GM18861 (cell line): Measurements from ENCODE around the gene PRSS33.

Experiments used
- ATAC-seq: cut with Tn5 transposase; IDR thresholded peaks from one replicate; pipeline ENCODE4 v1.9.1; 2021; ENCODE audit not compliant: unreplicated experiment

Gene PRSS33

DNA sequence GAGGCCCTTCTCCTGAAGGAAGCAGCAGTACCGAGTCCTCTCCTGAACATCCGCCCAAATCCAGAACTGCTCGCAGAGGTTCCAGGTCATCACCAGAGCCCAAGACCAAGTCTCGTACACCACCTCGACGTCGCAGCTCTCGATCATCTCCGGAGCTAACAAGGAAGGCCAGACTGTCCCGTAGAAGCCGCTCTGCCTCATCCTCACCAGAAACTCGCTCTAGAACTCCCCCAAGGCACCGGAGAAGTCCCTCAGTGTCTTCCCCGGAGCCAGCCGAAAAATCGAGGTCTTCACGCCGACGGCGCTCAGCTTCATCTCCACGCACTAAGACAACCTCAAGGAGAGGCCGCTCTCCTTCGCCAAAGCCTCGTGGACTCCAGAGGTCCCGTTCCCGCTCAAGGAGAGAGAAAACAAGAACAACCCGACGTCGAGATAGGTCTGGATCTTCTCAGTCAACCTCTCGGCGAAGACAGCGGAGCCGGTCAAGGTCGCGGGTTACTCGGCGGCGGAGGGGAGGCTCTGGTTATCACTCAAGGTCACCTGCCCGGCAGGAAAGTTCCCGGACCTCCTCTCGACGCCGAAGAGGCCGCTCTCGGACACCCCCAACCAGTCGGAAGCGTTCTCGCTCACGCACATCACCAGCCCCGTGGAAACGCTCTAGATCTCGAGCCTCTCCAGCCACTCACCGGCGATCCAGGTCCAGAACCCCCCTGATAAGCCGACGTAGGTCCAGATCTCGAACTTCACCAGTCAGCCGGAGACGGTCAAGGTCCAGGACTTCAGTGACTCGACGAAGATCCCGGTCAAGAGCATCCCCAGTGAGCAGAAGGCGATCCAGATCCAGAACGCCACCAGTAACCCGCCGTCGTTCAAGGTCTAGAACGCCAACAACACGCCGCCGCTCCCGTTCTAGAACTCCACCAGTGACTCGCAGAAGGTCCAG is 21.6 kb downstream of the PRSS33 start:
- no peak for ATAC-seq

DNA sequence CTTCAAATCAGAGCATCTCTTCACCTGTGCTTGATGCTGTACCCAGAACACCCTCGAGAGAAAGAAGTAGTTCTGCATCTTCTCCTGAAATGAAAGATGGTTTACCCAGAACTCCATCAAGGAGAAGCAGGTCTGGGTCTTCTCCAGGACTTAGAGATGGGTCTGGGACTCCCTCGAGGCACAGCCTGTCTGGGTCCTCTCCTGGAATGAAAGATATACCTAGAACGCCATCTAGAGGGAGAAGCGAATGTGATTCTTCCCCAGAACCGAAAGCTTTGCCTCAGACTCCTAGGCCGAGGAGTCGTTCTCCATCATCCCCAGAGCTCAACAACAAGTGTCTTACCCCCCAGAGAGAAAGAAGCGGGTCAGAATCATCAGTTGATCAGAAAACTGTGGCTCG is 22.6 kb downstream of the PRSS33 start:
- no peak for ATAC-seq

DNA sequence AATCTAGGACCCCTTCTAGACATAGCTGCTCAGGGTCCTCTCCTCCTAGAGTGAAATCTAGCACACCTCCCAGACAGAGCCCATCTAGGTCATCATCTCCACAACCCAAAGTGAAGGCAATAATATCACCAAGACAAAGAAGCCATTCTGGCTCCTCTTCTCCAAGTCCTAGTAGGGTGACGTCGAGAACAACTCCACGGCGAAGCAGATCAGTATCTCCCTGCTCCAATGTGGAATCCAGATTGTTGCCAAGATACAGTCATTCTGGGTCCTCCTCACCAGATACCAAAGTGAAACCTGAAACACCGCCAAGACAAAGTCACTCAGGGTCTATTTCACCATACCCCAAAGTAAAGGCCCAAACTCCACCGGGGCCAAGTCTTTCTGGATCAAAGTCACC is 24.2 kb downstream of the PRSS33 start:
- ATAC-seq = no peak

DNA sequence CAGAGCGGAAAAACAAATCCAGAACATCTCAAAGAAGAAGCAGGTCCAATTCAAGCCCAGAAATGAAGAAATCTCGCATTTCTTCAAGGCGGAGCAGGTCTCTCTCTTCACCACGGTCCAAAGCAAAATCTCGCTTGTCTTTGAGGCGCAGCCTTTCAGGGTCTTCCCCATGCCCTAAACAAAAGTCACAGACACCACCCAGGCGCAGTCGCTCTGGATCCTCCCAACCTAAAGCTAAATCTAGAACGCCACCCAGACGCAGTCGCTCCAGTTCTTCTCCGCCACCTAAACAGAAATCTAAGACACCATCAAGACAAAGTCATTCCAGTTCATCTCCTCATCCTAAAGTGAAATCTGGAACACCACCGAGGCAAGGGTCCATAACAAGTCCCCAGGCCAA is 24.6 kb downstream of the PRSS33 start:
- ATAC-seq = no peak

DNA sequence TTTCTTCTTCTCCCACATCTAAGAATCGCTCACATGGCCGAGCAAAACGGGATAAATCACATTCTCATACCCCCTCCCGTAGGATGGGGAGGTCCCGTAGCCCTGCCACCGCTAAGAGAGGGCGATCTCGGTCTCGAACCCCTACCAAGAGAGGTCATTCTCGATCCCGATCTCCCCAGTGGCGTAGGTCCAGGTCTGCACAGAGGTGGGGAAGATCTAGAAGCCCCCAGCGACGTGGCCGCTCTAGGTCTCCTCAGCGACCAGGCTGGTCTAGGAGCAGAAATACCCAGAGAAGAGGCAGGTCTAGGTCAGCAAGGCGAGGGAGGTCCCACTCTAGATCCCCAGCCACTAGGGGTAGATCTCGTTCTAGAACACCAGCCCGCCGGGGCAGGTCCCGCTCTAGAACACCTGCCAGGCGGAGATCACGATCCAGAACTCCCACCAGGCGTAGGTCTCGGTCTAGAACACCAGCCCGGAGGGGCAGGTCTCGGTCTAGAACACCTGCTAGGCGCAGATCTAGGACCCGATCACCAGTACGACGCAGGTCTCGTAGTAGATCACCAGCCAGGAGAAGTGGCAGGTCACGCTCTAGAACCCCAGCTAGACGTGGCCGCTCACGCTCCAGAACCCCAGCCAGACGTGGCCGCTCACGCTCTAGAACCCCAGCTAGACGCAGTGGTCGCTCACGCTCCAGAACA is 25.3 kb downstream of the PRSS33 start:
- no peak for ATAC-seq

GRCh38 chr16:2761472-2761871 is 25.9 kb downstream of the PRSS33 start:
- ATAC-seq = no peak

GRCh38 chr16:2757344-2757743 is 30.0 kb downstream of the PRSS33 start:
- ATAC-seq = no peak

DNA sequence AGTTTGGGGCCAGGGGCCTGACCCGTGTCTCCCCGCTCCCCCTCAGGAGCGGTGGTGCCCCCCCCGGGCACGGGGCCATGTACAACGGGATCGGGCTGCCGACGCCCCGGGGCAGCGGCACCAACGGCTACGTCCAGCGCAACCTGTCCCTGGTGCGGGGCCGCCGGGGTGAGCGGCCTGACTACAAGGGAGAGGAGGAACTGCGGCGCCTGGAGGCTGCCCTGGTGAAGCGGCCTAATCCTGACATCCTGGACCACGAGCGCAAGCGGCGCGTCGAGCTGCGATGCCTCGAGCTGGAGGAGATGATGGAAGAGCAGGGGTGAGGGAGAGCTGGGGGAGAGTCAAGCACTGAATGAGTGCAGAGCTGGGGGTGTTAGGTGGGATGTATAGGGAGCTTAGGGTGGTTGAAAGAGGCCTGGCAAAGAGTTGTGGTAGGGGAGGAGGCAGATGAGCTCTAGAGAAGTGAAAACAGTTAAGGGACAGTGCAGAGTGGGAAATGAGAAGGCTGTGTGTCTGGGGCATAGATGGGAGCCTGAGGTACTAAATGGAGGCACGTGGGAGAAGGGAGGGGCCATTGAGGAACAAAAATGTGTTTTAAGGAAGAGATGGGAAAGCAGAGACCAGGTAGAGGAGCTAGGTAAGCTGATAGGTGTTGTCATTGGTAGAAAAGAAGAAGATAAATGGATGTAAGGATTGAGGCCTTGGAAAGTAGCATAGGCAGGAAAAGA is 30.9 kb downstream of the PRSS33 start:
- no peak for ATAC-seq

GRCh38 chr16:2755158-2755557 is 32.2 kb downstream of the PRSS33 start:
- no peak for ATAC-seq

DNA sequence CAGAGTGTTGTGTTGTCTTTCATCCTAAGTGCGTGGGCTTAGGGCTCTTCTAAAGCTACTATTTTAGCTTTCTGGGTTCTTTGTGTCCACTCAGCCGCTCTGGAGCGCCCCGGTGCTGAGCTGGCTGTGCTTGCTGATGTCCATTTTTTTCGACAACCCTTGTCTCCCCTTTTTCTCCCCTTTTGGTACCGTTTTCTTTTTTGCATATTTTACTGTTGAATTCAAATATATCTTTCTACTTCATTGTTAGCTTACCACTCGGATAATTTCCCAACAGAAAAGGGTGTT is 33.7 kb downstream of the PRSS33 start:
- no peak for ATAC-seq

DNA sequence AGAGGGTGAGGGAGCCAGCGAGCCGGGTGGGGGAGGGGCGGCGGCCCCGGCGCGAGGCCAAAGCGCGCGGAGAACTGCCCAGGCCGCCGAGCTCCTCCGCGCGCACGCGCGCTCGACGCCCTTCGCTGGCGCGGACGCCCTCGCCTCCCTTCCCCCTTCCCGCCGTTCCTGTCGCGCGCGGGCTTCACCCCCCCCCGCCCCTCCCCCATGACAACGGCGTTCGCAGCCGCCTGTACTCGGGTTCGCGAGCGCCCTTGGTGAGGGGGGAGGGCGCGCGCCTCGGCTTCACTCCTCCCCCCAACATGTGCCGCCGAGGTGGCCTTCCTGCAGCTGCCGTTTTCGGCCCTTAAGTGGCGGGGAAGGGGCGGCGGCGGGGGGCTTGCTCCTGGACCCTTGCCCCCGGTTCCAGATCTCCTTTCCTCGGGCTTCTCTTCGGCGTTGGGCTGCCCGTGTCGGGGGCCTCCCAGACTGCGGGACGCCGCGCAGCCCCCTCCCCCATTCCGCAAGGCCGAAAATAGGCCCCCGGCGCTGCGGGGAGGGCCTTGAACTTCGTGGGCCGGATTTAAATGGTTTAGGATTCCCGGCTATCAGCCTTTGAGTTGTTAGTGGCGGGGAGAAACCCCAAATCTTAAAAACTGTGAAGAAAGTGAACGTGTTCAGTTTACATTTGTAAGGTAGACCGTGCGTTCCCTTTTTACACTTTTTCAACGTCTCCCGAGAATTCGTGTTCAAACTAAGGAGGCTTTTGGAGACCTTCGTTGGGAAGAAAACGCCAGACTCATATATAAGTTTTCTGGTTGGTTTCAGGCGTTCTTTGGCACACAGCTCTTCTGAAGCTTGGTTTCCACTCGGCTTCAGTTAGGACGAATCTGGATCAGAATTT is 34.3 kb downstream of the PRSS33 start:
- peak; percentile 9 for ATAC-seq

DNA sequence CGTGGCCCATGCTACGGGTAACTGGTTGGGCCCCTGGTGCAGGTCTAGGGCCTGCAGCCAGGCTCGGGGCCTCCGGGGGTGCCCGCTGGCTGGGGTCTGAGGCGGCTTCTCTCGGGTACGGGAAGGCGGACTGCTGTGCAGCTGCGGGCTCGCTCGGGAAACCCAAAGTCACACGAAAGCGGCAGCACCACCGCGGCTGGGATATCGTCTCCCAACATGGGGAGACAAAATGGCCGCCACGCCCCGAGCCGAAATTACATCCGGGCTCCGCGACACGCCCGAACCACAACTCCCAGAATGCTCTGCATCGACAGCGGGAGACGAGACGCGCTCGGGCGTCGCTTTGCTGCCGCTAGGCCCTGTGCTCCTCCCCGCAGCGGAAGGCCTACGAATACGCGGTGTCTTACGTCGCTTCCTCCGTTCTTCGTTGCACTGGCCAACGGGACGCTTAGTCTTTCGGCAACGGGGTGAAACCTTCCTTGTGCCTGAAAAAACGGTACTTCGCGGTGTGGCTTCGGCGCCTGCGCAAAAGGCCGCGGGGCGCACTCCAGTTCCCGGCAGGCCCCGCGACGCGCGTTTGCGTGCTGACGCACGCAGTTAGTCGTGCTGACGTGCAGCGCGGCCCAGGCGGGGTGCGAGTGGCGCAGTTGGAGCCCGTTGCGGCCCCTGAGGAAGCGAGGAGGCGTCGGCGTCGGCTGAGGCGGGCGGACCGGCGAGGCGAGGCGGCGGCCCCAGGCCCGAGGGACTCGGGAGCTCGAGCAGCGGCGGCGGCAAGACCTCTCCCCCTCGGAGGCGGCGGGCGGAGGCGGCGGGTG is 35.1 kb downstream of the PRSS33 start, which contains the start of gene SRRM2:
Gene SRRM2 (plus strand): TSS at position 604 of the 815 bp plus-strand sequence. CDS start 3,727 bp downstream, outside the sequence.
- ATAC-seq = peak; percentile 69

GRCh38 chr16:2751577-2752034 is 35.8 kb downstream of the PRSS33 start:
- peak; percentile 26 for ATAC-seq

DNA sequence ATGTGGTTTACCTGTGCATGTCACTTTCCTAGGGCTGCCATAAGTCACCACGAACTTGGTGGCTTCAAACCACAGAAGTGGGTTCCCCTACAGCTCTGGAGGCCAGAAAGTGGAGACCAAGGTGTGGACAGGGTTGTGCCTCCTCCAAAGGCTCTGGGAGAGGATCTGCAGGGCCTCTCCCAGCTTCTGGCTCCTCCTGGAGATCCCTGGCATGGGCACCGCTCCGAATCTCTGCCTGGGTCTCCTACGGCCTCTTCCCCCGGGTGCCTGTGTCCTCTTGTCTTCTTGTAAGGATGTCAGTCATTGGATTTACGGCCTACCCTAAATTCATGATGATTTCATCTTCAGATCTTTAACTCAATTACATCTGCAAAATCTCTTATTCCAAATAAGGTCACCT is 37.4 kb downstream of the PRSS33 start:
- ATAC-seq = no peak

GRCh38 chr16:2749476-2749875 is 37.9 kb downstream of the PRSS33 start:
- no peak for ATAC-seq

DNA sequence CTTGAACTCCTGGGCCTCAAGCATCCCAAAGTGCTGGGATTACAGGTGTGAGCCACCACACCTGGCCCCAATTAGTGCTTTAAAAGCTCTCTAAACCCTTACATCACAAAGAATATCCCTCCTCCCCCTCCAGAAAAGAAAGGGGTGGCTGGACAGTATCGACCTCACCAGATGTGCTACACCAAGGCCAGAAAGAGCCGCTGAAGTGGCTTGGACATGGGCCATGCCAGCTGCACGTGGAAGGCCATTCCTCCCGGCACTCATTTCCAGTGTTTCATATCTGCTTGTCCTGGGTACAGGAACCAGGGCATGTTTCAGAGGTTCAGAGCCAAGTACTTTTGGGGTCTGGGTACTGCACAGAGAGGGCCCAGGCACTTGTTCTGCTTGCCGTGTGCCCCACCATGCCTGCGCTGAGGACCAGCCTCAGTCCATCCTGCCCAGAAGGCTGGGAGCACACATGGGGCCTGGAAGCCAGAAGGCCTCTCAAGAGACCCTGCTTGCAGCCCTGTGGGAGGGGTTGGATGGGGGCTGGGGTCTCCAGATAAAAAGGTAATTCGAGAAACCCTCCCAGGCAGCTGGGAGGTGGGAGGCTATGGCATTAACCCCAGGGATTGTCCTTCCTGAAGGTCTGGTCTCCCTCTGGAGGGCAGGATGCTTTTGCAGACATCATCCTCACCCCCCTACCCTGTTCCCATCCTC is 38.5 kb downstream of the PRSS33 start:
- no peak for ATAC-seq

- no peak for ATAC-seq
Observed at GRCh38 chr16:2745961-2746360, 41.4 kb downstream of the PRSS33 start.

DNA sequence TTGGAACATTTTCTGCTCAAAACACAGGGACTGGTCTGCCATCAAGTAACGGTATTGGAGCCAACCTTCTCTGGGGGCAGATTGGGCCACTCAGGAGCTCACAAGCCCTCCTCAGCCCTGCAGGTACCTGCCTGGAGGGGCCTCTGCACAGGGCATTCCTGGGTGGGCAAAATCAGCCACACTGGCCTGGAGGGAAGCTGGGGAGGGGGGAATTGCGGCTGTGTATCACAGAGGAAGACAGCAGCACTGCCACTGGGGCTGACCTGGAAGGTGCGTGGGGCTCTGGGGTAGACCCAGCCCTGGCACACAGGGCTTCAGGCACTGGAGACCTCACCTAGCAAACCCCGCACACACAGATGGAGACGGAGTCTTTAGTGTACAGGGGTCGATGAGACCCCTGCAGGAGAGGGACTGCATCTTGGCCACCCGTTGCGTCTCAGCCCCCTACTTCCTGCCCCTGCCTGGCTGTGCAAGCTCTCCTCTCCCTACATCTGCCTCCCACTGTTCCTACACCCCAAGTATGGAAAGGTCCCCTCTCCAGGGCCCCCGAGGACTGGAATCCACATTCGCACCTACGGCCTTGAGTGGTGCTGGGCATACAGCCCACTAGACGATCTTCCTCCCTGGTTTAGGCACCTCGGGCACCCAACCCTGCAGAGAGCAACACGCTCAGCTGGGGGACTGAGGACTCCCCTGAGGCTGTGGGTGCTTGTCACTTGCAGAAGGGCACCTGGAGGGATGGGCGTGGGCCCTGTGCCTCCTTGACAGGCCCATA is 42.1 kb downstream of the PRSS33 start:
- no peak for ATAC-seq
